NCI-H128 (cell line): ENCODE measurements around the gene MAP7D3.

Experiments used
- DNase-seq: peaks from one replicate; lab custom pipeline; 2025; ENCODE audit not compliant: unreplicated experiment; lab: John Stamatoyannopoulos, UW

Gene MAP7D3

DNA sequence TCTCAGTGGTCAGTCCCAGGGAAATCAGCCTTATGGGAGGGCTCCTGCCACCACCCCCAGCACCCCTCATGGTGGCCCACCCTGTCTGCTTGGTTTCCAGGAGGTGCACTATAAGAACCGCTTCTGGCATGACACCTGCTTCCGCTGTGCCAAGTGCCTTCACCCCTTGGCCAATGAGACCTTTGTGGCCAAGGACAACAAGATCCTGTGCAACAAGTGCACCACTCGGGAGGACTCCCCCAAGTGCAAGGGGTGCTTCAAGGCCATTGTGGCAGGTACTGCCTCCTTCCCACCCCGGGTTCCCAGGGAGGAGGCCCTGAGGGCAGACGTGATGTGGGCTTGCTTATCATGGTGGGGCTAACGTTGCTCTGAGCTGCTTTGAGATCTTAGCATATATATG lies 44.3 kb downstream of the MAP7D3 start:
- DNase-seq: no peak

DNA sequence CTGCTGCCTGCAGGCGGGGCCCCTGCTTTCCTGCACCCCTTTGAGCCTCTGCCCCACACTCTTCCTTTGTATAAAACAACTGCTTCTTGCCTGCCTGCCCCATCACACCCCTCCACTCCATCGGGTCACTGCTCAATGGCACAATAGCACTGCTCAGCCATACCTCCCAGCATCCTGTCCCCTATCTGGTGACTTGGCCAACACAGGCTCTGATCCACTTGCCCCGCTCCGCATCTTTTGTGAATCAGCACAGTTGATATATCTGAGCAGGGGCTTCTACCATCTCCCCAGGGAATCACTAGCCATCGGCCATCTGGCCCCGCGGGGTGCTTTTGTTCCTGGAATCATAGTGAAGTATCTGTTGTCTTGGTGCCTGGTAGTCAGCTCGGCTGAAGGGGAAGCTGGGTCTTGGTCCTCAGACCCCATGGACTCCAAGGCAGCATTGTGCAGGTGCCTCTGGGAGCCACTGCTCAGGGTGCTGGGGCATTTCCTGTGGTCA lies 45.3 kb downstream of the MAP7D3 start:
- DNase-seq: no peak

DNA sequence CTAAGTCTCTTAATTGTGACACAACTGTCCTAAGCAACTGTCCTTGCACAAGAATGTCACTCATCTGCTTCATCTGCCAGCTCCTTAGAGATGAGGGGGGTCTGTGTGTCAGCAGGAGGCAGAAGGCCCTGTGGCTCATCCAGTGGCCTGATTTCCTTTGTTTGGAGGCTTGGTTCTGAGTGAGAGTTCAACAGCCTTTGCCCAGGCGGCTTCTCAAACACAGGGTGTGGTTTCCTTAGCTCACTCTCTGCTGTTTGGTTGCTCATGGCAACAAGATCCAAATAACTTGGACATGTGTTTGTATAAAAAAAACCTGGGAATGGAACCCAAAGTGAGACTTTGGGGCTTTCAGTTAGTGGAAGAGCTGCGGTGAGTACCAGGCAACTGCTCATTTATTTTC lies 46.6 kb downstream of the MAP7D3 start:
- DNase-seq: no peak

DNA sequence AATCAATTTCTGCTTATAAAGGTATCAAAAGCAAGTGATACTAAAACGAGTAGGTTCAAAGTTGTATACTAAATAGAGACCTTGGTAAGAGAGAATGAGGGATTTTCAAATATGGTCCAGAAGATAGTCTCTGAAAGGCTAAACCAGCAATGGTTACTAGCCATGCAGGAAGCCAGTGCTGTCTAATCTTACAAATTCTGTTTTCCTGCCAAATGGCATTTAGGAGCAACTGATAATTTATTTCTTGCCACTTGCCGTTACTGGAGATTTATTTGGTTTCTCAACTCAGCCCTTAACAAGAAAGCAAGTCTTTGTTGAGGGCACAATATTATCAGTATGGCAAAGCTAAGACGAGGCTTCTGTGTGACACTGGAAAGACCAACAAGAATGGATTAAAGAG lies 47.2 kb downstream of the MAP7D3 start:
- no peak for DNase-seq

DNA sequence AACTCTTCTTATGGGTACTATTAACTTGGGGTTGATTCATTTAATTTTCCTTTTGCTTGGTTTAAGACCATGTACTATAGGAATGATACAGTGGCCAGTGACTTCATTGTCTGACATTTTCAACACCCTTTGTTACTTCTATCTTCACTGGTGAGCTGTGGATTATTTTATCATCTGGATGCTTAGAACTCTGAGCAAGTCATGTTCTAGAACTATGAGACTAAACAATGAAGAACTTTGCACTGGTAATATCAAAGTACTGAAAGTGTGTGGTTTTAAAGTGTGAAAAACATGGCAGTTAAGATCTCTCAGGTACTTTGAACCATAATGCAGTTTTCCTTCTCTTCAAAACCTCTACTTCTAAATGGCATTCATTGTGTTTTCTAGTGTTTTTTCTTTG lies 47.8 kb downstream of the MAP7D3 start:
- DNase-seq: no peak

DNA sequence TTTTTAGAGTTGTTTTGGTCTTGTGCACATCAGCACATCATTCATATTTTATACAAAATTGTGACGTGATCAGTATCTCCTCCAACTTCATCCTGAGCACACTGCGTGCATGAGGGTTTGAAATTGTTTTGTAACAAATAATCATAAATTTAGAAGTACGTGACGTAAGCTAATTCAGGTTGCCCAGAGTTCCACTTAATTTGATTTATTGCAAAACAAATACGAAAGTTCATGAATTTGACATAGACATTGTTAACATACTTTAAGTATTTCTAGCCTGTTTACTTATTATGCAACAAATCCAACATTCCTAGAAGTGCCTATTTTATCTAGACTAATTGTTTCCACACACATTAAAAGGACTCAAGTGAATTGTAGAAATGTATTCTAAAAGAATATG lies 48.3 kb downstream of the MAP7D3 start:
- DNase-seq: no peak

DNA sequence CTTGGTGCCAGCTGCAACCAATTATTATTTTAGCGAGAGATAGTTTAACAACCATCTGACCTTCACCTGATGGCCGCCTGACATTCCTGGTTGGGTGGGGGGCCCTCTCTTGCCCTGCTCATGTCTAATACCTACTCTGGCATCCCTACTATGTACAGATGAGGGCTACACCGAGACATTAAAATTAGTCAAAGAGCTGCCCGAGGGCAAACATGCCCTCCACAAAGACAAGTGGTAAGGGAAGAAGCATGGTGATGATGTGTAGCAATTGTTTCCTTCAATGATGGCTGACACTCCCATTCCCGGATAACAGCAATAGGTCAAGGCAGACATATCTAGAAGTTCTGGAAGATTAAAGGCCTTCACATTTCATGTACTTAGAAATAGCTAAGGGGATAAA lies 49.6 kb downstream of the MAP7D3 start:
- no peak for DNase-seq

DNA sequence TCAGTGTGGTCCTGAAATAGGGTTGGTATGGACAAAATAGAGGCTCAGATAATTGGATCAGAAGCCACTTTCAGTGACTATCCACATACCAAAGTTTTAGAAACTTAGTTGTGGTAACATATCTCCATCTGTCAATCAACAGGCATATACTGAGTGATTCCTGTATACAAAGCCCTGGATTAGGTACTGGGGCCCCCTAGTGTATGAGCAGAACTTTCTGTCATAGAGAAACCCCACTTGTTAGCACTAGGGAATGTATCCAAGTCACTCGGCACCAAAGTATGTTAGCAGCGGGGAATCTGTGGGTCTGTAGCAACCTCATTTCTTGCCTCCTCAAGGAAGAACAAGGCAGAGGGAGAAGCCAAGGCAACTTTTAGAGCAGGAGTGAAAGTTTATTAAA lies 50.7 kb downstream of the MAP7D3 start:
- DNase-seq: no peak

DNA sequence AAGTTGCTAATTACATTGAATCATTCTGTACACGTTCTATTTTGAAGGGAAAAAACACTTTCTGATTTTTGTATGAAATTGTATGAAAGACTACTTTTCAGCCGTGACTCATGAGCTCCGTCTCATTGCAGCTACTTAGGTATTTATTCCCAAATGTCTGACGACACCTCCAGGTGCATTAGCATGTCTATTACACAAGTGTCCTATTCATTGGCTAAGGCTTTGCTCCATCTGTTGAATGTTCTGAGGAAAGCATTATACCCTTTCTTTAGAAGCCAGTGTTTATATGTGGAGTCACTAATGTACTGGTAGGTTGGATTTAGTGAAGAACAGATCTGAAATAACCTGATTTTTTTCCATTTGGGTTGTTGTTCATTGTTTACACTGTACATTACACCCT lies 51.8 kb downstream of the MAP7D3 start:
- DNase-seq: no peak

DNA sequence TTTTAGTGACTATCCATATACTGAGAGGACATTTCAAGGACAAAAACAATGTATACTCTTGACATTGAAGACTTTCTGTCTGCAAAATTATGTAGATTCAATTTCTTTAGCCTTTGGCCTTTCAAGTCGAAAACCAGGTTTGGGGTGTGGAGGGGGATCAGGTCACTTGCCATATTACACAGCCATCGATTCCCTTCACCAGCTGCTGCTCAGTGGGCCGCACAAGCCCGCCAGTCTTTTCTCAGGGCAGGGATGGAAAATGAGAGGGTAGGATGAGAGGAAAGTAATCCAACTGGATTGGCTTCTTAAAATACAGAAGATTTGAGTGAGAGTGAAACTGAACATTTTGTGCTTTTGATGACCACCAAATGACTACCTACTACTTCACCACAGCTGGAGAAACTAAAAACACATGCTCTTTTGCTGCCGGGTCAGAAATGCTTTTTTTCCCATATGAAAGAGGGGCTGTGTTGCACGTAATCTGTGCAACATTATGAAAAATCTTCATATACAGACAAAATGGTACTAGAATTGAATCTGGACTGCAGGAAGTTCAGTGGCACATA lies 52.4 kb downstream of the MAP7D3 start:
- no peak for DNase-seq

DNA sequence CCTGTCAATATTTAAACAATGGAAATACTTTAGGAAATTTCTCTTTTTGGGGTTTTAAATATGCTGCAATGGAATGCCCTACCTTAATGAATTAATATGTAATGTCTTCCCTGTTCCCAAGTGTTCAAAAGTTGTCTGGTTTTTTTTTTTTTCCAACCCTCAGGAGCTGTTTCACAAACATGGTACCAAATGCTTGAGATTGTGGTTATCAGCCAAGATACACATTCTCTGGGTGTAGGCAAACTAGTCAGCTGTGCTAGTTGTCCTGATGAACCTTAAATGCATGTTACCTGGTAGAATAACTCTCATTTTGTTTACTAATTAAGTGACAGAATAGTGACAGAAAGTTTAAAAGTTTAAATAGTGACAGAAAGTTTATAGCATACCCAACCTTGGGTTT lies 53.2 kb downstream of the MAP7D3 start:
- no peak for DNase-seq

DNA sequence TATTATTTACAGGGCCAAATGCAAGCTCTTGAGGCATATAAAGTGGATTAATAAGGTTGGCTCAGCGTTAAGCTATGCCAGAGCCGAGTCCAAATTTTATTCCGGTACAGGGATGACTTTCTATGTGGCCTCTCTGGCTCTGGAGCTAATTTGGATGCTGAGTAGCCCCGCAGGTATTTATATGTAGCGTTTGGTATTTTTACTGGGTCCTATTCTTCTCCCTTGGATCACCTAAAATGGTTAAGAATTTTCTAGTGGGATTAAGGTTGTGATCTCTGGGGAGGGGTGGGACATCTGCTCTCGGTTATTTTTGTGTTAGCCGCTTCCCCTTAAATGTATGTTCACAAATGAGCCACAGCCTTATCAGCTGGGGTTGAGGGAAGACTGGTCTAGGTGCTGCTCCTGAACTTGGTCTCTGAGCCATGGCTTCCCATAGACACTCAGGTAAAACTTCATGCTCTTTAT lies 54.5 kb downstream of the MAP7D3 start:
- no peak for DNase-seq

DNA sequence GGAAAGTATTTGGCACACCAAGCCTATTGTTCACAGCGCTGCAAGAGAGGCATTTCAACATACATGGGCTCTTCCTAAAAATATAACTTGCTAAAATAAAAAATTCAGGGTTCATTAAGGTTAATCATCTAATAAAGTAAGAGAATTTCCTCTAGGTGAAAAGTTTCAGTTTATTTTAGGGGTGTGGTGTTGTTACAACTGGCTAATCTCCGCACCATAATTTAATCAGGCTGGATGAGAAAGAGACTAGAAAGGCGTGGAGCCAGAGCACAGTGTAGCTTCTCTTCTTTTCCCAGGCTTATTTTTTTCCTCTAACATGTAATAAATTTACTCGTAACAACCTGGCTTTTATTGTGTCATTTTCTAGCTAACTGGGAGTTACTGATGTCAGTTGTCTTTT lies 56.0 kb downstream of the MAP7D3 start:
- no peak for DNase-seq

DNA sequence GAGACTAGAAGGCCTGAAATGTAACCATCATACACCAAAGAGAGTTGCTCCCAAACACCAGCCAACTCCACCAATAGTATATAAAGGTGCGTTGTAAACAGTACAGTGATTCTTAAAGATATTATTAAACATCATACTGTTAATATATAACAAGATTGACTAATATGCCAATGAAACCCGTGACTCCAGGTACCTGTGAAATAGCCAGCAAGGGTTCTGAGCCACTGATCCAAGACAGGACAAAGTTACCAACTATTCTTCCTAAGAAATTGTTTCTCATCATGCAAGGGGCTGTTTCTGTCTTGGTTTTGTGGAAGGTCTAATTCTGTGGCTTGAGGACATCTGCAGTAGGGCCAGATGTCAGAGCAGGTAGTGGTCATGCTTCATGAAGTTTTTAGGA lies 56.7 kb downstream of the MAP7D3 start:
- DNase-seq: no peak

DNA sequence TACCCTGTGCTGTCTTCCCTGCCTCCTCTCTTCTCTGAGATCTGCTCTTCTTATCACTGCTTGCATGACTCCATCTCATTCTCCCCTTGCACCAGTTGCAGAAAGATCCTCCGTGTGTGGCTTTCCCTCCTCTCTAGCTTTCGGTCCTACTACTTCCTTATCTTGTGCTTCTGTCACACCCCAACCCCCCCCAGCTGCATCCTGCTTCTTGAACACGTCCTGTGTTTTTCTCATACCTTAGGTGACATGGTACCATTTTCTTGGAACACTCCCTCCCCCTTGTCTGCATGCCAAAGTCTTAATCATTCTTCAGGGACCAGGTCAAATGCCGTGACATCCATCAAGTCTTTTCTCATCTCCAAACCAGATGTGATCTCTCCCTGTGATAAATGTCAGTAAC lies 57.4 kb downstream of the MAP7D3 start:
- no peak for DNase-seq

DNA sequence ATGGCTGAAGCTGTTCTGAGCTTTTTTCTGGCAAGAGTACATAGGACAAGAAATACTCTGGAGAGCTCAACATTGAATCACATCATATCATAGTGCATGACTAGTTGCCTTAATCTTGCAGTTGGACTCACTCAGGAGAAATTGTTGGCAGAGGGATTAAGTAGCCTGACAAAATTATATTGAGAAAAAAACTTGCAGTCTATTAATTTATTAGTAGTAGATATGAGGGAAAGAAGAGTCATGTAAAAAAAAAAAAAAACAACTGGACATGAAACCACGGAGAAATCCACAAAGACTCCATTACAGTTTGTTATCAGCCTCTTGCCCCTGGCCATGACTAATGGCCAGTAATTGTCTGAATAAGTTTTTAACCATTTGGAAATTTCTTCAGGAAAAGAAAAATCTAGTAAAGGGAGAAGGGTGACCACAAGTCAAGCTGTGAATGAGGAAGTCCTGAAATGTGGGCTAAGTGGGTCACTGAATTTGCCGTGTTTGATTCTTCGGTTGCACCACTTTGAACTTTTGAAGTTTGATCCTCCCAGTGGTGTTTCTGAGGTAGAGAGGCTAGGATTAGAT lies 58.3 kb downstream of the MAP7D3 start:
- DNase-seq: no peak

DNA sequence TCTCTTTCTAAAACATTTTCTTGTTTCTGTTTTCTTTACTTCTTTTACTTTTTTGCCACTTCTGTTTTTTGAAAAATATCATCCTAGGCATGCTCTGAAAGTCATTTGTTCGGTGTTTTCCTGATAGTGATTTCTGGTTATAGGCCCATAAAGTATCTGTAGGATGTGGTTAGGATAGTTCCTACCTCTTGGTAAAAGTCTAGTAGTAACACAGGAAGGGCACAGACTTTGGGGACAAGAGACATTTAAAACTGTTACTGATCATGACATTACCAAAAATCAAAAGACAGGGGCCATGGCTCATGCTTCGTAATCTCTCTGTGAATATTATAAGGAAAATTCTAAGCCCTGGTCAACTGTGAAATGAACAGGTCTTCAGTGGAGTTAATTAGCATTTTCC lies 59.1 kb downstream of the MAP7D3 start:
- no peak for DNase-seq

DNA sequence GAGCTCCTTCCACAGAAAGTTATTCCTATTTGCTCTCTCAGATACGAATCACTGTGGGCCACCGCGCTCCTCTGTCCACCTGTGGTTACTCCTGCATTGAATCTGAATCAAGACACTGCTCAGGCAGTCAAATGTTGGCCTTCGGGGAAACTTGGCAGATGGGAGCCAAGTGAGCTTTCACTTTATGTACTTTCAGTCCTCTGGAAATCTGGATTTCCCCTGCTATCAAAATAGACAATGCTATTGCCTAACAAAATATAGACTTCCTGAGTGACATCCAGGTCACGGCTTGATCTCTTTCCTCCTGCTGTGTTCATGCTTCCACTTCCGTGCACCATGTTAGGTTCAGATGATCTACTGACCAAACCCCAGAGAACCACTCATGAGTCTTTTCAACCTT lies 60.0 kb downstream of the MAP7D3 start:
- DNase-seq: no peak

DNA sequence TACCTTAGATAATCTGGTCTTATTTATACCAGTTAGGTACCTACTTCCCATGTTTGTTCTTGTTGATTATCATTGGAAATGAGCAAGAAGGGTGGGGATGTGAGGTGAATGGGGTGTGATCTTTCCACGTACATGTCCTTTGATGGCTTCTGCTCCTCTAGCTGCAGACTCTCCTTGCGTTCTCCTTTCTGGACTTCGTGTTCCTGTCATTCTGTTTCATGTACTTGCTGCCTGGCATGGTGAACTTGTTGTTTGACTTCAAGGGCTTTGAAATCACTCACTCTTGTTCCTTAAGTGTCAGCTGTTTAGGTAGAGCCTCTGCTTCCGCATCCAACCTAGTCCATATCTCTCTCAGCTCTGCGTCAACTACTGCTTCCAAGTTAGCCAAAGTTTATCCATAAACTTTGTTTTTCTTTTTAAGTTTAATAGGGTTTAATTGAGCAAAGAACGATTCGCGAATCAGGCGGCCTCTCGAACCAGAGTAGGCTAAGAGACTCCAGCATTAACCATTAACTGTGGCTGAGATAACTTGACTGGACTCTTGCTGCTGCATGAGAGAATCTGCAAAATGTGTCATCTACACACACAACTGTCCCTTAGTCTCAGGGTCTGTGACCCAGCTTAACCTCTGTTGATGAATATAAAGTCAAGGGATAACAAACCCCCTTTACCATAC lies 61.0 kb downstream of the MAP7D3 start:
- no peak for DNase-seq

DNA sequence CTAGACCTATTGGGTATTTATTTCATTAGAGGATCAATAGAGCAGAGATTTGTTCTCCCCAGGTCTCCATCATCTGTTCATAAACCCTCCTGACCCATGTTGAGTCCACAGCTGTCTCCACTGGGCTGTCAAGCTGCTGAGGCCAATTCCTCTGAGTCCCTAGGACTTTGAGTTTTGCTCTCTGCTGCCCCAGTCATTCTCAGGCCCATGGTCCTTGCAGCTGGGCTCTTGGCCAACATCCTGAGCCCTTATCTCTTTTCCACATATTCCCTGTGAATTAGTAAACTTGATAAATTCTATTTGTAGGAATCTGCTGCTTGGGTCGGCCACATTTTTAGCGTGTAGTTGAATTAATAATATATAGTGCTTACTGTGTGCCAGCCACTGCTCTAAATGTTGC lies 62.0 kb downstream of the MAP7D3 start:
- DNase-seq: no peak

DNA sequence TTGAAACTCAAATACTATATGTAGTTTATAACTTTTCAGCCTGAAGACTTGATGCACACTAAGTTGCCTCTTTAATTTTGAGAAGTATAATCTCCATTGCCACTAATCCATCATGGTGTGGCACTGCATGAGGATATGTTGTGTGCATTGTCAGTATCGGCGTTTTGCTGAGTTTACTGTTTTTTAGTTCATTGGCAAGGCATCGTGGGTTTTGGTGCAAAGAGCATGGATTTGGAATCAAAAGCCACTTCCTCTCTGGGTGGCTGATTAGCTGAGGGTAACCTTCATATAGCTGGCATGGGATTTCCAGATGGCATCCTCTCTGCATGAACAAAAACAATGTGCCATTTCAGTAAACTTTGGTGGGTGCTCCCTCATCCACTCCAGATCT lies 65.2 kb downstream of the MAP7D3 start:
- no peak for DNase-seq

DNA sequence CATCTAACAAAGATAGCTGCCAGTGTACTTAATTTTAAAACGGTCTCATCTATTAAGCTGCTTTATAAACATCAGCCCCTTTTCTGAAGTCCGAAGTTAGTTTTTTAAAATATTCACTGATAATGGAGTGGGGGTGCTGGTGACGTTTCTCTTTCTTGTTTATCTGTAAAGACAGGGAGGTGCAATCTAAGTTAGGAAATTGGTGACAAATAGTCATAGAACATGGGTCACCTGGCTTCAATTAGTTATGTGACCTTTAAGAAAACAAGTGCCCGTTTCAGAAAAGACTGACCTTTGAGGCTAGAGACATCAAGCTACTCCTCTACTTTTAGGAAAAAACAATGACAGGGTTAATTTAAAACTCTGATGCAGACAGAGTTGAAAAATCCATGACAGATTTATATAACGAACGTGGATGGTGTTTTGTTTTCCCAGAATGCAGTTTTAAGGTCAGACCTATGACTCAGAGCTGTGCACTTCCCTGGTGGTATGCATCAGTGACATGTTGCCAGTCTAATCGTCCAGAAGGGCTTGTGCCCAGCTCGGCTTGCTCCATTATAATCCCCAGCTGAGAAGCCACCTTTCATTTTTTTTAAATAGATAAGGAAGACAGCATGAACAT lies 65.7 kb downstream of the MAP7D3 start:
- DNase-seq: no peak
